ENCODE measurements around the gene UCHL3.
A peak's percentile ranks its signal among the peaks of the same experiment; 100 is the strongest.

The UCHL3 gene

GRCh38 chr13:75518439-75519088 lies 31.0 kb upstream of the UCHL3 start:
- Histone ChIP-seq H3K79me2 (ENCODE audit: insufficient read depth, low read length) (no peaks in the 10 kb centered on the region), H4K20me1 (ENCODE audit: insufficient read depth, low read length, poor library complexity, severe bottlenecking) (no peaks in the 10 kb centered on the region), H3K4me3 (ENCODE audit: low read length, poor library complexity, severe bottlenecking) (no peak overlapping the region), H3K9me2 (replicated peaks; ENCODE audit: low read depth, low read length) (no peaks in the 10 kb centered on the region), H3K36me3 (ENCODE audit: insufficient read depth, low read length) (peaks cover 6% of the 10 kb centered on the region; the same call in 1 of the 2 replicates), H3K4me2 (ENCODE audit: low read depth, low read length, poor library complexity, severe bottlenecking) (no peak overlapping the region), H3F3A (ENCODE audit: low read depth) (peaks cover 8% of the 10 kb centered on the region; the same call in 1 of the 2 replicates), H3K4me1 (ENCODE audit: insufficient read depth, low read length, poor library complexity, severe bottlenecking) (peaks cover 18% of the 10 kb centered on the region), H2AFZ (ENCODE audit: low read length) (no peak overlapping the region), H3K27me3 (ENCODE audit: insufficient read depth, low read length, poor library complexity, severe bottlenecking) (no peaks in the 10 kb centered on the region), H3K9me3 (ENCODE audit: insufficient read depth, low read depth, low read length) (peaks cover 33% of the 10 kb centered on the region), H3K9ac (ENCODE audit: low read depth, low read length, poor library complexity, severe bottlenecking) (no peak overlapping the region)
- TF ChIP-seq CTCF (conservative IDR thresholded peaks at IDR 0.05; ENCODE audit: low read length) = no peak
- no peak for TF ChIP-seq EZH2phosphoT487 (IDR thresholded peaks at IDR 0.05; ENCODE audit: borderline replicate concordance)

GRCh38 chr13:75521956-75522355 lies 27.6 kb upstream of the UCHL3 start:
- no peaks in the 10 kb centered on the region for H4K20me1 ChIP-seq (ENCODE audit: insufficient read depth, low read length, poor library complexity, severe bottlenecking)
- H3F3A ChIP-seq (ENCODE audit: low read depth) = no peaks in the 10 kb centered on the region
- H3K36me3 ChIP-seq (ENCODE audit: insufficient read depth, low read length) = no peaks in the 10 kb centered on the region
- no peaks in the 10 kb centered on the region for H3K27me3 ChIP-seq (ENCODE audit: insufficient read depth, low read length, poor library complexity, severe bottlenecking)
- H2AFZ ChIP-seq (ENCODE audit: low read length) = no peak overlapping the region
- H3K9me3 ChIP-seq (ENCODE audit: insufficient read depth, low read depth, low read length) = peaks cover 5% of the 10 kb centered on the region; the same call in 1 of the 2 replicates
- H3K4me2 ChIP-seq (ENCODE audit: low read depth, low read length, poor library complexity, severe bottlenecking) = no peak overlapping the region
- no peak overlapping the region for H3K4me3 ChIP-seq (ENCODE audit: low read length, poor library complexity, severe bottlenecking)
- H3K9me2 ChIP-seq (replicated peaks; ENCODE audit: low read depth, low read length) = no peaks in the 10 kb centered on the region
- no peaks in the 10 kb centered on the region for H3K79me2 ChIP-seq (ENCODE audit: insufficient read depth, low read length)
- TF ChIP-seq EZH2phosphoT487 (IDR thresholded peaks at IDR 0.05; ENCODE audit: borderline replicate concordance) (no peak), CTCF (conservative IDR thresholded peaks at IDR 0.05; ENCODE audit: low read length) (no peak)
- no peaks in the 10 kb centered on the region for H3K4me1 ChIP-seq (ENCODE audit: insufficient read depth, low read length, poor library complexity, severe bottlenecking)
- no peak overlapping the region for H3K9ac ChIP-seq (ENCODE audit: low read depth, low read length, poor library complexity, severe bottlenecking)

GRCh38 chr13:75530549-75530961 lies 19.0 kb upstream of the UCHL3 start:
- H3K36me3 ChIP-seq (ENCODE audit: insufficient read depth, low read length) = 0 out of 2 replicates have a peak, but pooled peaks cover 3% of the 10 kb centered on the region

More at GRCh38 chr13:75530549-75530961, 19.0 kb upstream of the UCHL3 start:
- Histone ChIP-seq H3K79me2 (ENCODE audit: insufficient read depth, low read length) (peaks cover 18% of the 10 kb centered on the region), H3K9me3 (ENCODE audit: insufficient read depth, low read depth, low read length) (no peaks in the 10 kb centered on the region), H3K4me1 (ENCODE audit: insufficient read depth, low read length, poor library complexity, severe bottlenecking) (peaks cover 27% of the 10 kb centered on the region), H3K4me2 (ENCODE audit: low read depth, low read length, poor library complexity, severe bottlenecking) (peak overlapping the region; percentile 35), H3F3A (ENCODE audit: low read depth) (no peaks in the 10 kb centered on the region), H3K9me2 (replicated peaks; ENCODE audit: low read depth, low read length) (no peaks in the 10 kb centered on the region), H2AFZ (ENCODE audit: low read length) (no peak overlapping the region), H4K20me1 (ENCODE audit: insufficient read depth, low read length, poor library complexity, severe bottlenecking) (peaks cover 14% of the 10 kb centered on the region), H3K4me3 (ENCODE audit: low read length, poor library complexity, severe bottlenecking) (no peak overlapping the region), H3K9ac (ENCODE audit: low read depth, low read length, poor library complexity, severe bottlenecking) (no peak overlapping the region), H3K27me3 (ENCODE audit: insufficient read depth, low read length, poor library complexity, severe bottlenecking) (no peaks in the 10 kb centered on the region)
- TF ChIP-seq EZH2phosphoT487 (IDR thresholded peaks at IDR 0.05; ENCODE audit: borderline replicate concordance) (no peak), CTCF (conservative IDR thresholded peaks at IDR 0.05; ENCODE audit: low read length) (no peak)

Measured in Loucy (cell line).